HCT116 (cell line): ENCODE measurements around the gene HTRA3. TPM values are rescaled to one million over a fixed set of nuclear protein-coding genes. Genes with fewer than 3 reads are reported as not detected.

Source experiments
- ATAC-seq: fragments of 200-7000 bp; cut with Tn5 transposase; 2 replicates; pipeline ENCODE4 v1.9.1; 2020; ENCODE audit warnings: mild to moderate bottlenecking, moderate library complexity
- BruUV-seq: library from RNA; stranded (reverse); fragments of 400-500 nt; replicated peaks from 2 replicates; lab custom pipeline; 2021; lab: Mats Ljungman, UMichigan
- CTCF ChIA-PET: fragments of 300-600 bp; sonication (Branson Sonifier 250); formaldehyde crosslinking; loops from one replicate; lab custom pipeline; 2021; ENCODE audit warnings: antibody characterized with exemption; lab: Charles Lee
- POLR2A ChIA-PET: fragments of 300-600, 350-600 bp; sonication (Branson Sonifier 250); formaldehyde crosslinking; loops from one replicate; lab custom pipeline; 2021; ENCODE audit warnings: antibody characterized with exemption; lab: Charles Lee
- RAD21 ChIA-PET, 2 experiments: fragments of 300-600 bp; sonication (Branson Sonifier 250); formaldehyde crosslinking; loops; one replicate each; lab custom pipeline; 2023; ENCODE audit warnings: low total read pairs in 2 of 2; ENCODE audit not compliant: uncharacterized antibody in 2 of 2, unreplicated experiment in 2 of 2, low non-redundant PET in 1 of 2; lab: Charles Lee
- DNase-seq: peaks from one replicate; pipeline ENCODE4 v3.0.0-alpha.2; 2010; ENCODE audit warnings: low read depth, low spot score
- H2AFZ ChIP-seq: fragments of 200-600 bp; shearing (Covaris generic), sonication (generic); 2 replicates; pipeline ENCODE4 v1.6.1; 2017; ENCODE audit warnings: low read depth, mixed run types, mixed read lengths, antibody characterized with exemption, low read length; ENCODE audit not compliant: poor library complexity, severe bottlenecking
- H3K27ac ChIP-seq: 2 replicates; pipeline ENCODE4 v1.5.1; 2012; ENCODE audit warnings: low read depth, low read length
- H3K27me3 ChIP-seq: fragments of 200-600 bp; sonication (generic); 2 replicates; pipeline ENCODE4 v1.6.1; 2016; ENCODE audit warnings: mixed run types, low read length, mixed read lengths; ENCODE audit not compliant: insufficient read depth
- H3K36me3 ChIP-seq, 2 experiments: fragments of 200-500 bp in 1 of 2; fragments of 200-600 bp in 1 of 2; sonication (Bioruptor generic) in 1 of 2; sonication (generic) in 1 of 2; 2 replicates each; pipeline versions ENCODE4 v1.5.1 to v1.6.1; 2014 to 2016; ENCODE audit warnings: low read length in 2 of 2, inconsistent platforms in 1 of 2, mixed read lengths in 1 of 2, mixed run types in 1 of 2; ENCODE audit not compliant: insufficient read depth in 2 of 2, control insufficient read depth in 1 of 2
- H3K4me1 ChIP-seq, 2 experiments: fragments of 200-600 bp in 1 of 2; sonication (generic) in 1 of 2; 2 replicates each; pipeline versions ENCODE4 v1.5.1 to v1.6.1; 2012 to 2017; ENCODE audit warnings: low read length in 2 of 2, inconsistent platforms in 1 of 2, mild to moderate bottlenecking in 1 of 2, mixed read lengths in 1 of 2, mixed run types in 1 of 2, moderate library complexity in 1 of 2; ENCODE audit not compliant: insufficient read depth in 2 of 2, control insufficient read depth in 1 of 2
- H3K4me2 ChIP-seq: fragments of 200-600 bp; sonication (generic); 2 replicates; pipeline ENCODE4 v1.6.1; 2017; ENCODE audit warnings: mixed run types, low read length, mixed read lengths
- H3K4me3 ChIP-seq, 2 experiments: fragments of 200-600 bp in 1 of 2; sonication (generic) in 1 of 2; replicated peaks in 1 of 2; 2 replicates each; pipeline ENCODE4 v1.5.1; 2011 to 2016; ENCODE audit warnings: low read length in 2 of 2, control low read depth in 1 of 2, low read depth in 1 of 2, mild to moderate bottlenecking in 1 of 2, mixed read lengths in 1 of 2, mixed run types in 1 of 2
- H3K79me2 ChIP-seq: fragments of 200-600 bp; sonication (generic); 2 replicates; pipeline ENCODE4 v1.6.1; 2017; ENCODE audit warnings: mild to moderate bottlenecking, mixed run types, low read length, moderate library complexity, mixed read lengths; ENCODE audit not compliant: insufficient read depth
- H3K9ac ChIP-seq: fragments of 200-600 bp; sonication (generic); 2 replicates; pipeline ENCODE4 v1.6.1; 2016; ENCODE audit warnings: low read length, mixed read lengths
- H3K9me2 ChIP-seq: fragments of 200-600 bp; sonication (generic), shearing (Covaris generic); 2 replicates; pipeline ENCODE4 v1.6.1; 2017; ENCODE audit warnings: mixed run types, mild to moderate bottlenecking, moderate library complexity; ENCODE audit not compliant: insufficient read depth
- H3K9me3 ChIP-seq, 2 experiments: fragments of 200-500 bp in 1 of 2; fragments of 200-600 bp in 1 of 2; sonication (Bioruptor generic) in 1 of 2; sonication (generic) in 1 of 2; 2 replicates each; pipeline ENCODE4 v1.6.1; 2014 to 2017; ENCODE audit warnings: low read length in 2 of 2, mixed read lengths in 2 of 2, inconsistent platforms in 1 of 2, low read depth in 1 of 2, mild to moderate bottlenecking in 1 of 2, mixed run types in 1 of 2, moderate library complexity in 1 of 2; ENCODE audit not compliant: control insufficient read depth in 1 of 2, insufficient read depth in 1 of 2
- H4K20me1 ChIP-seq: fragments of 200-600 bp; sonication (generic), shearing (Covaris generic); 2 replicates; pipeline ENCODE4 v1.6.1; 2017; ENCODE audit warnings: mixed run types, mild to moderate bottlenecking, moderate library complexity; ENCODE audit not compliant: insufficient read depth
- CBX3 ChIP-seq: IDR thresholded peaks from 2 replicates; pipeline ENCODE4 v1.6.1; 2012; ENCODE audit warnings: low read depth
- EGR1 ChIP-seq: IDR thresholded peaks from 2 replicates; pipeline ENCODE4 v1.6.1; 2012; ENCODE audit warnings: low read depth
- EZH2 ChIP-seq: fragments of 200-600 bp; sonication (generic); IDR thresholded peaks from 2 replicates; pipeline ENCODE4 v1.6.1; 2017; ENCODE audit warnings: antibody characterized with exemption, mixed run types
- POLR2AphosphoS5 ChIP-seq: IDR thresholded peaks from 2 replicates; pipeline ENCODE4 v1.6.1; 2011; ENCODE audit warnings: mild to moderate bottlenecking, low read depth, low read length, moderate library complexity
- SP1 ChIP-seq: IDR thresholded peaks from 2 replicates; pipeline ENCODE4 v1.6.1; 2012; ENCODE audit warnings: low read depth
- SRF ChIP-seq: IDR thresholded peaks from 2 replicates; pipeline ENCODE4 v1.6.1; 2012; ENCODE audit warnings: low read depth
- TCF7L2 ChIP-seq: IDR thresholded peaks from 2 replicates; pipeline ENCODE4 v1.7.0; 2011; ENCODE audit warnings: borderline replicate concordance, inconsistent platforms; ENCODE audit not compliant: insufficient read depth, insufficient read length; ENCODE audit errors: extremely low read depth
- YY1 ChIP-seq: IDR thresholded peaks from 2 replicates; pipeline ENCODE4 v1.6.1; 2011; ENCODE audit warnings: low read length, low read depth, moderate library complexity, mild to moderate bottlenecking; ENCODE audit not compliant: insufficient replicate concordance; ENCODE audit errors: extremely low read depth
- ZFX ChIP-seq: fragments of 450-650 bp; IDR thresholded peaks from 2 replicates; pipeline ENCODE4 v1.6.1; 2017
- intact Hi-C: fragments of 100-400 bp; cut with micrococcal nuclease; formaldehyde crosslinking; loops from 2 replicates; pipeline ENCODE4 v1.10.0; 2022
- total RNA-seq: library from RNA; stranded (reverse); gene quantifications from one replicate; pipeline ENCODE4 v1.2.1, GENCODE V29; 2021; ENCODE audit not compliant: unreplicated experiment
- TF ChIP-seq, protein P1 (sequence below): IDR thresholded peaks from 2 replicates; pipeline ENCODE4 v1.6.1; 2012
- TF ChIP-seq, protein P2 (sequence below): IDR thresholded peaks from 2 replicates; pipeline ENCODE4 v1.6.1; 2012
- TF ChIP-seq, protein P3 (sequence below), 3 experiments: fragments of 200-600 bp in 1 of 3; sonication (generic) in 1 of 3; IDR thresholded peaks in 2 of 3; conservative IDR thresholded peaks in 1 of 3; 2 replicates each; pipeline ENCODE4 v1.5.1; 2012 to 2017; ENCODE audit warnings: low read depth in 2 of 3, low read length in 2 of 3, antibody characterized with exemption in 1 of 3, borderline replicate concordance in 1 of 3, control low read depth in 1 of 3, mild to moderate bottlenecking in 1 of 3, mixed read lengths in 1 of 3, mixed run types in 1 of 3, moderate library complexity in 1 of 3; ENCODE audit not compliant: insufficient read depth in 1 of 3
- TF ChIP-seq, protein P4 (sequence below): IDR thresholded peaks from 2 replicates; pipeline ENCODE4 v1.6.1; 2011; ENCODE audit warnings: mild to moderate bottlenecking, low read length, moderate library complexity; ENCODE audit not compliant: insufficient replicate concordance; ENCODE audit errors: extremely low read depth

HTRA3 gene
- total RNA-seq, 1 experiment from 2014 or later = not detected

DNA sequence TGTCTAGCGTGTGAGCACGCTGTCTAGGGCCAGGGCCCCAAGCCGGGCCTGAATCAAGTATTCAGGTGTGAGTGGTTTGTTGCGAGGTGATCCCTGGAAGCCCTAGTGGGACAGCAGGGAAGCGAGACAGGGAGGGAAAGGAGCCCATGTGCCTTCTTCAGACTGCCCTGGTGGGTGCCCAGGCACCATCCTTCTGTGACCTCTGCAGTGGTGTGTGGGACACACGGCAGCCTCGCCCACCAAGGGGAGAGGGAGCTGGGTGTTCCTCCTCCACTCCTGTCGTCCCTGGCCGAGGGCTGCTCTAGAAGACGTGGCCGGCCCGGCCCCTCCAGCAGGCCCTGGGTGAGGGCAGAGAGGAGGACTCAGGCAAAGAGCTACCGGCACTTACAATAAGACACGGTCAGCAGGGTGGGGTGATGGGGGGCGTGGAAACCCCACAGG is 47.4 kb downstream of the HTRA3 start:
- no TSS peak for BruUV-seq
- intact Hi-C loops = no loop called here
- Histone ChIP-seq H3K4me3 (no peak overlapping the region), H3K9me2 (no peaks in the 10 kb centered on the region), H4K20me1 (no peaks in the 10 kb centered on the region), H3K4me2 (no peak overlapping the region), H3K9me3 (no peaks in the 10 kb centered on the region), H3K27ac (no peak overlapping the region), H2AFZ (no peak overlapping the region), H3K79me2 (no peaks in the 10 kb centered on the region), H3K36me3 (no peaks in the 10 kb centered on the region), H3K27me3 (no peaks in the 10 kb centered on the region), H3K9ac (no peak overlapping the region), H3K4me1 (peaks cover 16 to 22% of the 10 kb centered on the region in 2 experiments)
- ATAC-seq = no peak
- TF ChIP-seq ZFX = no peak
- no peak for TF ChIP-seq EZH2
- TF ChIP-seq SRF = no peak
- TF ChIP-seq SP1 = no peak
- TF ChIP-seq, protein P1, sequence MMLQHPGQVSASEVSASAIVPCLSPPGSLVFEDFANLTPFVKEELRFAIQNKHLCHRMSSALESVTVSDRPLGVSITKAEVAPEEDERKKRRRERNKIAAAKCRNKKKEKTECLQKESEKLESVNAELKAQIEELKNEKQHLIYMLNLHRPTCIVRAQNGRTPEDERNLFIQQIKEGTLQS = no peak
- TF ChIP-seq TCF7L2 = no peak
- TF ChIP-seq EGR1 = no peak
- TF ChIP-seq YY1 = no peak
- TF ChIP-seq, protein P2, sequence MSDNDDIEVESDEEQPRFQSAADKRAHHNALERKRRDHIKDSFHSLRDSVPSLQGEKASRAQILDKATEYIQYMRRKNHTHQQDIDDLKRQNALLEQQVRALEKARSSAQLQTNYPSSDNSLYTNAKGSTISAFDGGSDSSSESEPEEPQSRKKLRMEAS = no peak
- TF ChIP-seq, protein P3, sequence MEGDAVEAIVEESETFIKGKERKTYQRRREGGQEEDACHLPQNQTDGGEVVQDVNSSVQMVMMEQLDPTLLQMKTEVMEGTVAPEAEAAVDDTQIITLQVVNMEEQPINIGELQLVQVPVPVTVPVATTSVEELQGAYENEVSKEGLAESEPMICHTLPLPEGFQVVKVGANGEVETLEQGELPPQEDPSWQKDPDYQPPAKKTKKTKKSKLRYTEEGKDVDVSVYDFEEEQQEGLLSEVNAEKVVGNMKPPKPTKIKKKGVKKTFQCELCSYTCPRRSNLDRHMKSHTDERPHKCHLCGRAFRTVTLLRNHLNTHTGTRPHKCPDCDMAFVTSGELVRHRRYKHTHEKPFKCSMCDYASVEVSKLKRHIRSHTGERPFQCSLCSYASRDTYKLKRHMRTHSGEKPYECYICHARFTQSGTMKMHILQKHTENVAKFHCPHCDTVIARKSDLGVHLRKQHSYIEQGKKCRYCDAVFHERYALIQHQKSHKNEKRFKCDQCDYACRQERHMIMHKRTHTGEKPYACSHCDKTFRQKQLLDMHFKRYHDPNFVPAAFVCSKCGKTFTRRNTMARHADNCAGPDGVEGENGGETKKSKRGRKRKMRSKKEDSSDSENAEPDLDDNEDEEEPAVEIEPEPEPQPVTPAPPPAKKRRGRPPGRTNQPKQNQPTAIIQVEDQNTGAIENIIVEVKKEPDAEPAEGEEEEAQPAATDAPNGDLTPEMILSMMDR (IDR thresholded peaks at IDR 0.05 in 2 of 3, conservative IDR thresholded peaks at IDR 0.05 in 1 of 3; ENCODE audit: borderline replicate concordance in 1 of 3, insufficient read depth in 1 of 3, low read depth in 2 of 3, low read length in 2 of 3) = no peak
- TF ChIP-seq, protein P4, sequence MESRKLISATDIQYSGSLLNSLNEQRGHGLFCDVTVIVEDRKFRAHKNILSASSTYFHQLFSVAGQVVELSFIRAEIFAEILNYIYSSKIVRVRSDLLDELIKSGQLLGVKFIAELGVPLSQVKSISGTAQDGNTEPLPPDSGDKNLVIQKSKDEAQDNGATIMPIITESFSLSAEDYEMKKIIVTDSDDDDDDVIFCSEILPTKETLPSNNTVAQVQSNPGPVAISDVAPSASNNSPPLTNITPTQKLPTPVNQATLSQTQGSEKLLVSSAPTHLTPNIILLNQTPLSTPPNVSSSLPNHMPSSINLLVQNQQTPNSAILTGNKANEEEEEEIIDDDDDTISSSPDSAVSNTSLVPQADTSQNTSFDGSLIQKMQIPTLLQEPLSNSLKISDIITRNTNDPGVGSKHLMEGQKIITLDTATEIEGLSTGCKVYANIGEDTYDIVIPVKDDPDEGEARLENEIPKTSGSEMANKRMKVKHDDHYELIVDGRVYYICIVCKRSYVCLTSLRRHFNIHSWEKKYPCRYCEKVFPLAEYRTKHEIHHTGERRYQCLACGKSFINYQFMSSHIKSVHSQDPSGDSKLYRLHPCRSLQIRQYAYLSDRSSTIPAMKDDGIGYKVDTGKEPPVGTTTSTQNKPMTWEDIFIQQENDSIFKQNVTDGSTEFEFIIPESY = no peak
- no peak for TF ChIP-seq CBX3
- no peak for TF ChIP-seq POLR2AphosphoS5
- DNase-seq = no peak
- CTCF ChIA-PET = no interaction called here
- RAD21 ChIA-PET = no interaction called here
- POLR2A ChIA-PET = no interaction called here
